MCF 10A (cell line): ENCODE data around the gene RBFOX2. TPM values are rescaled to one million over a fixed set of nuclear protein-coding genes. Genes with fewer than 3 reads are reported as not detected.

Experiments
- BruUV-seq: library from RNA; stranded (reverse); fragments of 400-500 nt; replicated peaks from 2 replicates; lab custom pipeline; 2021; lab: Mats Ljungman, UMichigan
- CTCF ChIA-PET: fragments of 300-600 bp; sonication (Branson Sonifier 250); formaldehyde crosslinking; extraction: SDS; loops from one replicate; lab custom pipeline; 2021; ENCODE audit warnings: antibody characterized with exemption, inconsistent platforms; lab: Yijun Ruan, JAX
- POLR2A ChIA-PET: fragments of 300-600, 350-650 bp; sonication (Branson Sonifier 250); formaldehyde crosslinking; extraction: SDS; loops from one replicate; lab custom pipeline; 2020; ENCODE audit warnings: antibody characterized with exemption, inconsistent platforms; lab: Yijun Ruan, JAX
- DNase-seq: peaks from one replicate; pipeline ENCODE4 v3.0.0-alpha.2; 2018; ENCODE audit not compliant: unreplicated experiment
- H3K27ac Mint-ChIP-seq: one replicate; pipeline ENCODE4 v1.8.0; 2022; ENCODE audit warnings: mild to moderate bottlenecking, low read depth, mixed read lengths; ENCODE audit not compliant: unreplicated experiment
- H3K27me3 Mint-ChIP-seq: one replicate; pipeline ENCODE4 v1.8.0; 2022; ENCODE audit warnings: mixed read lengths; ENCODE audit not compliant: insufficient read depth, unreplicated experiment
- H3K36me3 Mint-ChIP-seq: one replicate; pipeline ENCODE4 v1.8.0; 2022; ENCODE audit warnings: mild to moderate bottlenecking, moderate library complexity, mixed read lengths; ENCODE audit not compliant: insufficient read depth, unreplicated experiment
- H3K4me1 Mint-ChIP-seq: one replicate; pipeline ENCODE4 v1.8.0; 2022; ENCODE audit warnings: mixed read lengths; ENCODE audit not compliant: insufficient read depth, unreplicated experiment
- H3K4me3 Mint-ChIP-seq: one replicate; pipeline ENCODE4 v1.8.0; 2022; ENCODE audit warnings: mild to moderate bottlenecking, moderate library complexity, mixed read lengths; ENCODE audit not compliant: unreplicated experiment
- H3K9me3 Mint-ChIP-seq: one replicate; pipeline ENCODE4 v1.8.0; 2022; ENCODE audit warnings: mixed read lengths; ENCODE audit not compliant: unreplicated experiment
- intact Hi-C: fragments of 100-400 bp; cut with micrococcal nuclease; formaldehyde crosslinking; loops from 2 replicates; pipeline ENCODE4 v1.14.1; 2022
- total RNA-seq: library from RNA; stranded (reverse); gene quantifications from 2 replicates; pipeline ENCODE4 v1.2.3, GENCODE V29; 2022
- TF ChIP-seq, protein P1 (sequence below): fragments of 200-600 bp; IDR thresholded peaks from one replicate; pipeline ENCODE4 v1.8.0; 2022; ENCODE audit warnings: antibody characterized with exemption, mild to moderate bottlenecking; ENCODE audit not compliant: unreplicated experiment

RBFOX2 gene
- total RNA-seq, 1 experiment from 2014 or later = 89.4 TPM

DNA sequence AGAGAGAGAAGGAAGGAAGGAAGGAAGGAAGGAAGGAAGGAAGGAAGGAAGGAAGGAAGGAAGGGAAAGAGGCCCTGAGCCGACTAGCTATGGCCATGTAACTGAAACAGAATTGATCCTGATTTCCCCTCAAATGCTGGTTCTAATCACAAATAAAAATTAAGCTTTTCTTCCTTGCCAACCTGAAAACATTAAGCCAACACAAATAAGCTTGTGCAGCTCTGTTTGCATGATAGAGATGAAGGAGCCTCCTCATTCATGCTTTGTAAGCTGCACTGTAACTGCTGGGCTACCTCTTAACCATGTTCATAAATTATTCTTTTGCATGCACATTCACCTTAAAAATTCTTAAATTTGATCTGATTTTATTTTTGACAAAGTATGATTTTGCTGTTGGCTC is 338.6 kb downstream of the RBFOX2 start:
- no peaks in the 10 kb centered on the region for H3K4me1 Mint-ChIP-seq
- intact Hi-C loops = no loop called here
- H3K27me3 Mint-ChIP-seq = no peaks in the 10 kb centered on the region
- H3K36me3 Mint-ChIP-seq = no peaks in the 10 kb centered on the region
- no TSS peak for BruUV-seq
- TF ChIP-seq, protein P1, sequence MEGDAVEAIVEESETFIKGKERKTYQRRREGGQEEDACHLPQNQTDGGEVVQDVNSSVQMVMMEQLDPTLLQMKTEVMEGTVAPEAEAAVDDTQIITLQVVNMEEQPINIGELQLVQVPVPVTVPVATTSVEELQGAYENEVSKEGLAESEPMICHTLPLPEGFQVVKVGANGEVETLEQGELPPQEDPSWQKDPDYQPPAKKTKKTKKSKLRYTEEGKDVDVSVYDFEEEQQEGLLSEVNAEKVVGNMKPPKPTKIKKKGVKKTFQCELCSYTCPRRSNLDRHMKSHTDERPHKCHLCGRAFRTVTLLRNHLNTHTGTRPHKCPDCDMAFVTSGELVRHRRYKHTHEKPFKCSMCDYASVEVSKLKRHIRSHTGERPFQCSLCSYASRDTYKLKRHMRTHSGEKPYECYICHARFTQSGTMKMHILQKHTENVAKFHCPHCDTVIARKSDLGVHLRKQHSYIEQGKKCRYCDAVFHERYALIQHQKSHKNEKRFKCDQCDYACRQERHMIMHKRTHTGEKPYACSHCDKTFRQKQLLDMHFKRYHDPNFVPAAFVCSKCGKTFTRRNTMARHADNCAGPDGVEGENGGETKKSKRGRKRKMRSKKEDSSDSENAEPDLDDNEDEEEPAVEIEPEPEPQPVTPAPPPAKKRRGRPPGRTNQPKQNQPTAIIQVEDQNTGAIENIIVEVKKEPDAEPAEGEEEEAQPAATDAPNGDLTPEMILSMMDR = no peak
- H3K27ac Mint-ChIP-seq = no peak overlapping the region
- DNase-seq = no peak
- POLR2A ChIA-PET = interaction anchor here (0.8 kb wide), 1 partner anchor 409 kb away, joined by 3 read pairs; no protein-coding TSS in a partner anchor
- H3K9me3 Mint-ChIP-seq = no peaks in the 10 kb centered on the region
- no peak overlapping the region for H3K4me3 Mint-ChIP-seq
- CTCF ChIA-PET = interaction anchor here (0.6 kb wide), 3 partner anchors 106 to 610 kb away, joined by 3 read pairs; no protein-coding TSS in a partner anchor

DNA sequence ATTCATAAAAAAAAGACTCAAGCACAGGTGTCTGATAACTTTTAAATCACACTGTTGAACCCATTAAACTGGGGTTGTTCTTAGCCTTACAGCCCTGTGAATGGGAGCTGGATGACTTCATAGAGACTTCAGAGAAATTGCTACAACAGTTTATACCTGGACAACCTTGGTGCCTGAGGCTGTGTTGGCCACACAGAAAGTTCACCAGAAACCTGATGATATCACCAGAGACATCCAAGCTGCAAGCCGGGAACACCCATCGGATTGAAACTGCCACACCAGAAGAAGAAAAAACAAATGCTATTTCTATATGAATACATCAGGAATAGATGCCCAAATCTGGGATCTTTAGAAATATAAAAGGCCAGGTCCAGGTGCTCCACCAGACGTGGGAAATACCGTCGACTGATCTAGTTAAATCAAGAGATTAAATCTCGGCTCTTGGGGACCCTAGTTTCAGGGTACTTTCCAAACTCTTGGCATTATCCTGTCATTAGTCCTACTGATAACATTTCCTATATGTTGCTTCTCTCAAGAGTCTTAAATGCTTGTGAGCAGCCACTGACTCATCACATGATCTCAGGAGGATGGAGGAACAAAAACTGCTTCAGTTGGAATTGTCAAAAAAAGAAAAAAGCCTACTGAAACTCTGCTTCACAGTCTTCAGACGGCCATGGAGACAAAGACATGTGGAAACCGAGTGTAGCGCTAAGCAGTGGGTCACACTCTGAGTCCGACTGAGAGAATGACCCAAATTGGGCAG is 339.5 kb downstream of the RBFOX2 start:
- ChIA-PET POLR2A (no interaction called here), CTCF (no interaction called here)
- intact Hi-C loops = no loop called here
- Mint-ChIP-seq H3K36me3 (no peaks in the 10 kb centered on the region), H3K4me1 (no peaks in the 10 kb centered on the region), H3K27ac (no peak overlapping the region), H3K27me3 (peaks cover under 1% of the 10 kb centered on the region), H3K9me3 (no peaks in the 10 kb centered on the region), H3K4me3 (no peak overlapping the region)
- TF ChIP-seq, protein P1 = no peak
- DNase-seq = no peak
- BruUV-seq = no TSS peak

Other genes starting within 250 kb of the RBFOX2 start
- gene APOL3, start 131.9 kb upstream of the RBFOX2 start, total RNA-seq = 0.44 and 1.8 TPM in 2 replicates
- not detected in 2 replicates for gene APOL4, start 173.0 kb upstream of the RBFOX2 start, total RNA-seq
- 16.0 and 38.7 TPM in 2 replicates for gene APOL2, start 210.7 kb upstream of the RBFOX2 start, total RNA-seq
- gene APOL1, start 224.3 kb upstream of the RBFOX2 start, total RNA-seq = 0.14 and 0.69 TPM in 2 replicates